ENCODE results near the gene DMXL2.
"Not testable (repeated sequence)": the region's sequence is repeated elsewhere in the genome, so short reads cannot be mapped to it uniquely, and the experiment has no call there.

The DMXL2 gene

GRCh38 chr15:51447855-51448621 lies 174.5 kb downstream of the DMXL2 start:
- H2BK120ac ChIP-seq (ENCODE audit: low read depth, low read length): no peak overlapping the region
- no peak overlapping the region for H4K8ac ChIP-seq (ENCODE audit: low read depth, low read length)
- H3K36me3 ChIP-seq (replicated peaks in 1 of 2; ENCODE audit: control insufficient read depth in 2 of 2, insufficient read depth in 2 of 2, low read length in 2 of 2): peaks cover 6 to 46% of the 10 kb centered on the region in 2 donors
- no peak overlapping the region for H2BK15ac ChIP-seq (ENCODE audit: low read length)
- no peaks in the 10 kb centered on the region for H3K27me3 ChIP-seq (ENCODE audit: control insufficient read depth in 3 of 3, insufficient read depth in 3 of 3, low read depth in 1 of 3, low read length in 3 of 3)
- no peak overlapping the region for H3K27ac ChIP-seq (replicated peaks; ENCODE audit: low read length)
- H3K14ac ChIP-seq (ENCODE audit: low read length): no peak overlapping the region
- no peak overlapping the region for H3K4me2 ChIP-seq (ENCODE audit: insufficient read depth, low read length, poor library complexity, severe bottlenecking)
- H2BK5ac ChIP-seq (ENCODE audit: low read length): no peak overlapping the region
- H3K23ac ChIP-seq (ENCODE audit: low read depth, low read length, poor library complexity): no peak overlapping the region
- no peak overlapping the region for H2BK12ac ChIP-seq (ENCODE audit: low read length)
- H3K9me3 ChIP-seq (replicated peaks in 1 of 2; ENCODE audit: control insufficient read depth in 2 of 2, insufficient read depth in 1 of 2, low read depth in 1 of 2, low read length in 2 of 2): peaks cover 0 to 2% of the 10 kb centered on the region in 2 donors
- no peaks in the 10 kb centered on the region for H3K79me1 ChIP-seq (ENCODE audit: low read depth, low read length)
- no peak overlapping the region for H4K91ac ChIP-seq (ENCODE audit: low read depth, low read length, poor library complexity)
- H3K18ac ChIP-seq (ENCODE audit: low read length): no peak overlapping the region
- no peak overlapping the region for H3K9ac ChIP-seq (ENCODE audit: low read depth, low read length, poor library complexity)
- no peaks in the 10 kb centered on the region for H3K4me1 ChIP-seq (ENCODE audit: control insufficient read depth in 2 of 2, insufficient read depth in 1 of 2, low read depth in 1 of 2, low read length in 2 of 2)
- no CpG with 5 or more reads among the region's 4 CpGs for WGBS, 2 donors (ENCODE audit: extremely low coverage in 2 of 2, insufficient read length in 2 of 2, insufficient replicate concordance in 1 of 2)
- no peak overlapping the region for H3K4me3 ChIP-seq (ENCODE audit: low read length in 2 of 2)
- no peak overlapping the region for H3K4ac ChIP-seq (ENCODE audit: low read length)
- H2AFZ ChIP-seq (ENCODE audit: low read length): no peak overlapping the region
- H2AK5ac ChIP-seq (ENCODE audit: low read depth, low read length): no peak overlapping the region
- DNase-seq (ENCODE audit: low spot score): no peak

DNA sequence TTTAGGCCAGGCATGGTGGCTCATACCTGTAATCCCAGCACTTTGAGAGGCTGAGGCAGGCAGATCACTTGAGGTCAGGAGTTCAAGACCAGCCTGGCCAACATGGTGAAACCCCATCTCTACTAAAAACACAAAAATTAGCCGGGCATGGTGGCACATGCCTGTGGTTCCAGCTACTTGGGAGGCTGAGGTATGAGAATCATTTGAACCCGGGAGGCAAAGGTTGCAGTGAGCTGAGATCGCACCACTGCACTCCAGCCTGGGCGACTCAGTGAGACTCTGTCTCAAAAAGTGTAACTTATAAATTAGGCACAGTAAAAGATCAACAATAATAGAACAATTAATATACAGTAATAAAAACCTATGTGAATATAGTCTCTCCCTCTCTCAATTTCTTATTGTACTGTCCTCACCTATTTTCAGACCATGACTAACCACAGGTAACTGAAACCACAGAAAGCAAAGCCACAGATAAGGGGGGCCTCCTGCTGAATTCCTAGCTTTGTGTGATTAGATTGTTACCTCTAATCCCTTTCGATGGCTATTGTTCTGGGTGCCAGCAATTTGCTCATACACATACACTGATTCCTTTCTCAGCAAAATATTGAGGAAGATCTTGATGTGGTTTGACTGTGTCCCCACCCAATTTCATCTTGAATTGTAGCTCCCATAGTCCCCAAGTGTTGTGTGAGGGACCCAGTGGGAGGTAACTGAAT lies 176.4 kb downstream of the DMXL2 start:
- H4K91ac ChIP-seq (ENCODE audit: low read depth, low read length, poor library complexity); H3K4me2 ChIP-seq (ENCODE audit: insufficient read depth, low read length, poor library complexity, severe bottlenecking); H3K18ac ChIP-seq (ENCODE audit: low read length); H3K4ac ChIP-seq (ENCODE audit: low read length); H3K79me1 ChIP-seq (ENCODE audit: low read depth, low read length); H3K4me3 ChIP-seq (ENCODE audit: low read length in 2 of 2); H3K9ac ChIP-seq (ENCODE audit: low read depth, low read length, poor library complexity); H3K23ac ChIP-seq (ENCODE audit: low read depth, low read length, poor library complexity); H3K14ac ChIP-seq (ENCODE audit: low read length); H3K27ac ChIP-seq (replicated peaks; ENCODE audit: low read length); H2BK15ac ChIP-seq (ENCODE audit: low read length); H2BK120ac ChIP-seq (ENCODE audit: low read depth, low read length); H2BK5ac ChIP-seq (ENCODE audit: low read length); H2AFZ ChIP-seq (ENCODE audit: low read length); H3K27me3 ChIP-seq (ENCODE audit: control insufficient read depth in 3 of 3, insufficient read depth in 3 of 3, low read depth in 1 of 3, low read length in 3 of 3); DNase-seq (ENCODE audit: low spot score); H3K4me1 ChIP-seq (ENCODE audit: control insufficient read depth in 2 of 2, insufficient read depth in 1 of 2, low read depth in 1 of 2, low read length in 2 of 2); H3K9me3 ChIP-seq (replicated peaks in 1 of 2; ENCODE audit: control insufficient read depth in 2 of 2, insufficient read depth in 1 of 2, low read depth in 1 of 2, low read length in 2 of 2); H2BK12ac ChIP-seq (ENCODE audit: low read length); H2AK5ac ChIP-seq (ENCODE audit: low read depth, low read length); H4K8ac ChIP-seq (ENCODE audit: low read depth, low read length): not testable (repeated sequence)
- peaks cover 6 to 39% of the 10 kb centered on the region in 2 donors for H3K36me3 ChIP-seq (replicated peaks in 1 of 2; ENCODE audit: control insufficient read depth in 2 of 2, insufficient read depth in 2 of 2, low read length in 2 of 2)
- WGBS, 2 donors (ENCODE audit: extremely low coverage in 2 of 2, insufficient read length in 2 of 2, insufficient replicate concordance in 1 of 2): no CpG with 5 or more reads among the region's 5 CpGs

DNA sequence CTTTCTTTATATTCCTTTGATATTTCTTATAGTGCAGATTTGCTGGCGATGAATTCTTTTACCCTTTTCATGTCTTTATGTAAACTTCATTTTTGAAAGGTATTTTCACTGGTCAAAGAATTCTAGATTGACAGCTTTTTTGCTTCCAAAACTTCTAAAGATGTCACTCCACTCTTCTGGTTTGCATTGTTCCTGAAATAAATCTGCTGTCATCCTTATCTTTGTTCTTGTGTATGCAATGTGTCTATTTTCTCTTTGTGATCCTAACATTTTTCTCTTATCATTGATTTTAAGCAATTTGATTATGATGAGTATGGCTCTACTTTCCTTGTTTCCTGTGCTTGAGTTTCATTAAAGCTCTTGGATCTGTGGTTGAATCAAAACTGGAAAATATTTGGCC lies 177.8 kb downstream of the DMXL2 start:
- Histone ChIP-seq H3K79me1 (ENCODE audit: low read depth, low read length) (no peaks in the 10 kb centered on the region), H4K91ac (ENCODE audit: low read depth, low read length, poor library complexity) (no peak overlapping the region), H3K36me3 (replicated peaks in 1 of 2; ENCODE audit: control insufficient read depth in 2 of 2, insufficient read depth in 2 of 2, low read length in 2 of 2) (peaks cover 4 to 27% of the 10 kb centered on the region in 2 donors), H3K23ac (ENCODE audit: low read depth, low read length, poor library complexity) (no peak overlapping the region), H2BK12ac (ENCODE audit: low read length) (no peak overlapping the region), H2AFZ (ENCODE audit: low read length) (no peak overlapping the region), H3K18ac (ENCODE audit: low read length) (no peak overlapping the region), H2AK5ac (ENCODE audit: low read depth, low read length) (no peak overlapping the region), H3K4me1 (ENCODE audit: control insufficient read depth in 2 of 2, insufficient read depth in 1 of 2, low read depth in 1 of 2, low read length in 2 of 2) (no peaks in the 10 kb centered on the region), H2BK15ac (ENCODE audit: low read length) (no peak overlapping the region), H2BK5ac (ENCODE audit: low read length) (no peak overlapping the region), H3K4me2 (ENCODE audit: insufficient read depth, low read length, poor library complexity, severe bottlenecking) (no peak overlapping the region), H2BK120ac (ENCODE audit: low read depth, low read length) (no peak overlapping the region), H3K4me3 (ENCODE audit: low read length in 2 of 2) (no peak overlapping the region), H3K27ac (replicated peaks; ENCODE audit: low read length) (no peak overlapping the region), H3K27me3 (ENCODE audit: control insufficient read depth in 3 of 3, insufficient read depth in 3 of 3, low read depth in 1 of 3, low read length in 3 of 3) (no peaks in the 10 kb centered on the region), H3K9ac (ENCODE audit: low read depth, low read length, poor library complexity) (no peak overlapping the region), H3K14ac (ENCODE audit: low read length) (no peak overlapping the region), H4K8ac (ENCODE audit: low read depth, low read length) (no peak overlapping the region), H3K9me3 (replicated peaks in 1 of 2; ENCODE audit: control insufficient read depth in 2 of 2, insufficient read depth in 1 of 2, low read depth in 1 of 2, low read length in 2 of 2) (no peaks in the 10 kb centered on the region), H3K4ac (ENCODE audit: low read length) (no peak overlapping the region)
- DNase-seq (ENCODE audit: low spot score): no peak
- no CpG with 5 or more reads among the region's 1 CpG for WGBS, 2 donors (ENCODE audit: extremely low coverage in 2 of 2, insufficient read length in 2 of 2, insufficient replicate concordance in 1 of 2)

- Histone ChIP-seq H3K9ac (ENCODE audit: low read depth, low read length, poor library complexity) (no peak overlapping the region), H3K4me1 (ENCODE audit: control insufficient read depth in 2 of 2, insufficient read depth in 1 of 2, low read depth in 1 of 2, low read length in 2 of 2) (no peaks in the 10 kb centered on the region), H3K18ac (ENCODE audit: low read length) (peak overlapping the region; percentile 19), H3K9me3 (replicated peaks in 1 of 2; ENCODE audit: control insufficient read depth in 2 of 2, insufficient read depth in 1 of 2, low read depth in 1 of 2, low read length in 2 of 2) (no peaks in the 10 kb centered on the region), H2BK12ac (ENCODE audit: low read length) (no peak overlapping the region), H3K79me1 (ENCODE audit: low read depth, low read length) (no peaks in the 10 kb centered on the region), H3K27me3 (ENCODE audit: control insufficient read depth in 3 of 3, insufficient read depth in 3 of 3, low read depth in 1 of 3, low read length in 3 of 3) (no peaks in the 10 kb centered on the region), H3K4ac (ENCODE audit: low read length) (no peak overlapping the region), H2AK5ac (ENCODE audit: low read depth, low read length) (no peak overlapping the region), H2BK15ac (ENCODE audit: low read length) (no peak overlapping the region), H2AFZ (ENCODE audit: low read length) (no peak overlapping the region), H4K91ac (ENCODE audit: low read depth, low read length, poor library complexity) (no peak overlapping the region), H3K27ac (replicated peaks; ENCODE audit: low read length) (no peak overlapping the region), H3K14ac (ENCODE audit: low read length) (no peak overlapping the region), H2BK5ac (ENCODE audit: low read length) (no peak overlapping the region), H3K4me3 (ENCODE audit: low read length in 2 of 2) (no peak overlapping the region), H2BK120ac (ENCODE audit: low read depth, low read length) (no peak overlapping the region), H3K23ac (ENCODE audit: low read depth, low read length, poor library complexity) (no peak overlapping the region), H3K4me2 (ENCODE audit: insufficient read depth, low read length, poor library complexity, severe bottlenecking) (no peak overlapping the region), H3K36me3 (replicated peaks in 1 of 2; ENCODE audit: control insufficient read depth in 2 of 2, insufficient read depth in 2 of 2, low read length in 2 of 2) (peaks cover 4 to 20% of the 10 kb centered on the region in 2 donors), H4K8ac (ENCODE audit: low read depth, low read length) (no peak overlapping the region)
- no CpG with 5 or more reads among the region's 1 CpG for whole genome bisulfite sequencing, 2 donors (ENCODE audit: extremely low coverage in 2 of 2, insufficient read length in 2 of 2, insufficient replicate concordance in 1 of 2)
- no peak for DNase-seq (ENCODE audit: low spot score)
These were observed 178.5 kb downstream of the DMXL2 start for GRCh38 chr15:51444112-51444511.
